Kidney (tissue), 14 donors: Measurements from ENCODE around the gene CEACAM16. TPM values are rescaled to one million over a fixed set of nuclear protein-coding genes. Genes with fewer than 3 reads are reported as not detected.

ENCODE experiments used
- DNase-seq, 5 donors: peaks; one replicate each; pipeline ENCODE4 v3.0.0-alpha.2; 2013 to 2020
- FAIRE-seq: peaks from 2 replicates; lab custom pipeline; 2012; peaks lifted over from hg19 to GRCh38; lab: Jason Lieb, UNC
- H3K27ac ChIP-seq, 2 donors: one replicate each; pipeline ENCODE4 v1.7.0; 2013; ENCODE audit warnings: low read depth in 2 of 2, low read length in 2 of 2, inconsistent platforms in 1 of 2
- H3K27me3 ChIP-seq: one replicate; pipeline ENCODE4 v1.7.1; 2013; ENCODE audit warnings: low read length, inconsistent platforms; ENCODE audit not compliant: control insufficient read depth, insufficient read depth
- H3K36me3 ChIP-seq, 3 donors: one replicate each; pipeline versions ENCODE4 v1.7.0 to v1.7.1; 2013; ENCODE audit warnings: low read length in 3 of 3, control low read depth in 1 of 3, inconsistent platforms in 1 of 3; ENCODE audit not compliant: insufficient read depth in 3 of 3, control insufficient read depth in 2 of 3
- H3K4me1 ChIP-seq, 3 donors: one replicate each; pipeline versions ENCODE4 v1.7.0 to v1.7.1; 2013; ENCODE audit warnings: low read length in 3 of 3, inconsistent platforms in 1 of 3, low read depth in 1 of 3; ENCODE audit not compliant: control insufficient read depth in 2 of 3, insufficient read depth in 2 of 3
- H3K4me3 ChIP-seq, 3 donors: one replicate each; pipeline versions ENCODE4 v1.7.0 to v1.8.1; 2013; ENCODE audit warnings: low read length in 3 of 3, control low read depth in 1 of 3, inconsistent platforms in 1 of 3
- H3K9ac ChIP-seq, 3 donors: one replicate each; pipeline versions ENCODE4 v1.7.0 to v1.7.1; 2013; ENCODE audit warnings: low read length in 3 of 3, control low read depth in 1 of 3, inconsistent platforms in 1 of 3
- H3K9me3 ChIP-seq, 3 donors: one replicate each; pipeline versions ENCODE4 v1.7.0 to v1.7.1; 2013; ENCODE audit warnings: low read length in 3 of 3, control low read depth in 1 of 3, inconsistent platforms in 1 of 3; ENCODE audit not compliant: control insufficient read depth in 2 of 3, insufficient read depth in 1 of 3
- CTCF ChIP-seq: IDR thresholded peaks from 3 replicates; pipeline ENCODE4 v1.5.1; 2012; ENCODE audit warnings: mild to moderate bottlenecking, moderate library complexity, borderline replicate concordance; ENCODE audit not compliant: insufficient read depth; ENCODE audit errors: extremely low read depth
- intact Hi-C: fragments of 100-400 bp; cut with DNase I; formaldehyde crosslinking; loops from one replicate; pipeline ENCODE4 v1.11.1; 2022
- polyA plus RNA-seq: library from polyadenylated mRNA; stranded (reverse); fragments of 350-450 nt; fragmentation: Illumina TruSeq; extraction: RNeasy Lipid Tissue Mini Kit (QIAGEN cat#74804); gene quantifications from one replicate; pipeline ENCODE4 v1.2.3, GENCODE V29; 2014; ENCODE audit warnings: low read depth, low replicate concordance; ENCODE audit not compliant: insufficient read depth
- total RNA-seq: library from RNA; stranded (reverse); fragmentation: NEBNext Ultra II Directional; extraction: Animal tissue kit (Norgen Biotek cat#: 25700); gene quantifications from one replicate; pipeline ENCODE4 v1.2.1, GENCODE V29; 2021
- donor health status: control.
- donor health status: control.
- donor health status: control.
- donor health status: control.
- donor health status: control.
- donor health status: DM: yes; HTN: yes; CAD: no.
- donor health status: Normal renal cell carcinoma (clear cell type).

Gene CEACAM16
- total and polyA plus RNA-seq, 2 donors from 2014 or later, result not detected

DNA sequence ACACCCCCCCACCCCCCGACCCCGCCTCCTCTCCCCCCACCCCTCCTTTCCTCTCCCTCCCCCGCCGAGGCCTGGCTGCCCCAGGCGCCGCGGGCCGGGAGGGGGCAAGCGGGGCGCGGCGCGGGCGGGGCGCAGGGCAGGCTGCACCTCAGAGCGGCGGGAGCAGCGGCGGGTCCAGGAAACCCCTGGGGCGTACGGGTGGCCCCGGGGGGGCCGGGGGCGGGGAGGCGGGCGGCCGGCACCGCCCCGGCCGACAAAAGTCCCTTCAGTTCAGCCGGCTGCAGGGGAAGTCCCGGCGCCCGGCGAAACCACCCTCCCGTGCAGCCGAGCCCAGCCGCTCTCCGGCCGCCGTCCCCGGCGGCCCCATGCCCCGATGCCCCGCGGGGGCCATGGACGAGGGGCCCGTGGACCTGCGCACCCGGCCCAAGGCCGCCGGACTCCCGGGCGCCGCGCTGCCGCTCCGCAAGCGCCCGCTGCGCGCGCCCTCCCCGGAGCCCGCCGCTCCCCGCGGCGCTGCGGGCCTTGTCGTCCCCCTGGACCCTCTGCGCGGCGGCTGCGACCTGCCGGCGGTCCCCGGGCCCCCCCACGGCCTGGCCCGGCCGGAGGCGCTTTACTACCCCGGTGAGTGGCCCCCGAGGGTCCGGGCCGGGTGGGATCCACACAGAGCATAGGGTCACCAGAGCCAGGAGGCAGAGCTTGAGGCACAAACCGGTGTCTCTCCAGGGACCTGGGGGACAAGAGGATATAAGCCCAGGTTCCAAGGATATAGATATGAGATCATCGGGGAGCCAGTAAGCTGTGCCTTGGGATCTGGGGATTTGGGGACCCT, 49.7 kb downstream of the CEACAM16 start, which contains the start of gene BCL3:
Gene BCL3 (plus strand): TSS at position 283 of the 829 bp plus-strand sequence. CDS start 83 bp downstream, at position 366.
- FAIRE-seq (no peak), DNase-seq (peak in 4 of 5 donors; percentile 35 to 96 (median 66))
- no peaks in the 10 kb centered on the region for H3K9me3 ChIP-seq
- peak within 1 kb of the TSS; percentile 53 to 87 (median 84) for H3K9ac ChIP-seq
- peaks cover 0 to 9% (median 6%) of the 10 kb centered on the region in 3 donors for H3K36me3 ChIP-seq
- H3K27ac ChIP-seq, result peak within 1 kb of the TSS; percentile 95 to 96
- H3K4me3 ChIP-seq, result peak within 1 kb of the TSS; percentile 70 to 88 (median 75)
- no peak for TF ChIP-seq CTCF
- H3K27me3 ChIP-seq, result no peaks in the 10 kb centered on the region
- intact Hi-C loops, result no loop called here
- H3K4me1 ChIP-seq, result peaks cover 0 to 36% (median 22%) of the 10 kb centered on the region in 3 donors

- no peaks in the 10 kb centered on the region for H3K9me3 ChIP-seq
- H3K27me3 ChIP-seq, result no peaks in the 10 kb centered on the region
- H3K4me3 ChIP-seq, result peak overlapping the region; percentile 36 to 82 (median 75)
- DNase-seq (no peak), FAIRE-seq (no peak)
- peak overlapping the region; percentile 87 to 89 for H3K27ac ChIP-seq
- intact Hi-C loops, result no loop called here
- peaks cover 0 to 40% (median 22%) of the 10 kb centered on the region in 3 donors for H3K4me1 ChIP-seq
- peak overlapping the region in 2 of 3 donors; percentile 75 to 84 for H3K9ac ChIP-seq
- no peak for TF ChIP-seq CTCF
- peaks cover 0 to 9% (median 6%) of the 10 kb centered on the region in 3 donors for H3K36me3 ChIP-seq
Measured at GRCh38 chr19:44749292-44749691, 50.3 kb downstream of the CEACAM16 start.

GRCh38 chr19:44749994-44750393, 51.0 kb downstream of the CEACAM16 start:
- Histone ChIP-seq H3K4me3 (peak overlapping the region in 2 of 3 donors; percentile 75 to 82), H3K9ac (peak overlapping the region in 2 of 3 donors; percentile 75 to 84), H3K27me3 (no peaks in the 10 kb centered on the region), H3K9me3 (no peaks in the 10 kb centered on the region), H3K27ac (peak overlapping the region; percentile 23 to 87), H3K36me3 (peaks cover 0 to 9% (median 6%) of the 10 kb centered on the region in 3 donors), H3K4me1 (peaks cover 0 to 36% (median 27%) of the 10 kb centered on the region in 3 donors)
- DNase-seq (peak in 1 of 5 donors; percentile 44), FAIRE-seq (no peak)
- no peak for TF ChIP-seq CTCF
- intact Hi-C loops, result no loop called here
